ENCODE measurements around the gene CARMIL3.
A peak's percentile ranks its signal among the peaks of the same experiment; 100 is the strongest.

CARMIL3 gene

GRCh38 chr14:24053548-24054323 lies 1.9 kb downstream of the CARMIL3 start:
- peaks cover 20% of the 10 kb centered on the region for H3K27me3 ChIP-seq (ENCODE audit: insufficient read depth, poor library complexity, severe bottlenecking)
- TF ChIP-seq SPI1 (IDR thresholded peaks at IDR 0.05; ENCODE audit: borderline replicate concordance, low read depth) = no peak
- TF ChIP-seq REST (IDR thresholded peaks at IDR 0.05; ENCODE audit: insufficient replicate concordance, low read depth) = peak; percentile 4
- no peak overlapping the region for H3K27ac ChIP-seq (replicated peaks)
- no peak for DNase-seq (ENCODE audit: low read depth in 1 of 2, low spot score in 1 of 2)
- no peak overlapping the region for H3K4me3 ChIP-seq (replicated peaks; ENCODE audit: insufficient read depth, low read length)

GRCh38 chr14:24054324-24054641 lies 2.5 kb downstream of the CARMIL3 start:
- no peak overlapping the region for H3K27ac ChIP-seq (replicated peaks)
- TF ChIP-seq POLR2AphosphoS5 (IDR thresholded peaks at IDR 0.05; ENCODE audit: low read depth) (no peak), CTCF (IDR thresholded peaks at IDR 0.05; ENCODE audit: insufficient read depth, low read length) (no peak), REST (IDR thresholded peaks at IDR 0.05; ENCODE audit: insufficient replicate concordance, low read depth) (peak; percentile 27)
- DNase-seq (ENCODE audit: low read depth in 1 of 2, low spot score in 1 of 2) = no peak
- H3K4me3 ChIP-seq (replicated peaks; ENCODE audit: insufficient read depth, low read length) = no peak overlapping the region
- peaks cover 20% of the 10 kb centered on the region for H3K27me3 ChIP-seq (ENCODE audit: insufficient read depth, poor library complexity, severe bottlenecking)

GRCh38 chr14:24054646-24055045 lies 2.8 kb downstream of the CARMIL3 start:
- Histone ChIP-seq H3K27me3 (ENCODE audit: insufficient read depth, poor library complexity, severe bottlenecking) (peaks cover 20% of the 10 kb centered on the region), H3K27ac (replicated peaks) (no peak overlapping the region), H3K4me3 (replicated peaks; ENCODE audit: insufficient read depth, low read length) (no peak overlapping the region)
- TF ChIP-seq CTCF (IDR thresholded peaks at IDR 0.05; ENCODE audit: insufficient read depth, low read length) (no peak), GABPA (IDR thresholded peaks at IDR 0.05; ENCODE audit: low read depth) (no peak), SPI1 (IDR thresholded peaks at IDR 0.05; ENCODE audit: borderline replicate concordance, low read depth) (no peak), REST (IDR thresholded peaks at IDR 0.05; ENCODE audit: insufficient replicate concordance, low read depth) (no peak), POLR2AphosphoS5 (IDR thresholded peaks at IDR 0.05; ENCODE audit: low read depth) (no peak)
- DNase-seq (ENCODE audit: low read depth in 1 of 2, low spot score in 1 of 2) = no peak
